Activated naive CD8-positive, alpha-beta T cell treated with anti-CD3 and anti-CD28 coated beads, Interleukin-2, amount 10 ng/mL, durations not matched to agents 7 days and 5 days (primary cell): ENCODE measurements around the gene PHF23. TPM values are rescaled to one million over a fixed set of nuclear protein-coding genes. Genes with fewer than 3 reads are reported as not detected.

Experiments used
- ATAC-seq: fragments of 150-1000 bp; cut with Tn5 transposase; one replicate; pipeline ENCODE4 v1.10.0; 2021; ENCODE audit warnings: low read depth, moderate library complexity
- POLR2A ChIA-PET: fragments of 350-600 bp; sonication (Branson Sonifier 250); formaldehyde crosslinking; loops from one replicate; lab custom pipeline; 2021; ENCODE audit warnings: antibody characterized with exemption; lab: Charles Lee
- DNase-seq: peaks from one replicate; pipeline ENCODE4 v3.0.0; 2021
- H3K27ac Mint-ChIP-seq: one replicate; pipeline ENCODE4 v1.8.0; 2022; ENCODE audit warnings: mild to moderate bottlenecking, mixed read lengths
- H3K27me3 Mint-ChIP-seq: one replicate; pipeline ENCODE4 v1.8.0; 2022; ENCODE audit warnings: mild to moderate bottlenecking, moderate library complexity, mixed read lengths
- H3K36me3 Mint-ChIP-seq: one replicate; pipeline ENCODE4 v1.8.0; 2021; ENCODE audit warnings: mild to moderate bottlenecking, mixed read lengths
- H3K4me1 Mint-ChIP-seq: one replicate; pipeline ENCODE4 v1.8.0; 2021; ENCODE audit warnings: mixed read lengths
- H3K4me3 Mint-ChIP-seq: one replicate; pipeline ENCODE4 v1.8.0; 2022; ENCODE audit warnings: mild to moderate bottlenecking, moderate library complexity, mixed read lengths
- H3K9me3 Mint-ChIP-seq: one replicate; pipeline ENCODE4 v1.8.0; 2021; ENCODE audit warnings: mixed read lengths
- total RNA-seq, 2 experiments: library from RNA; stranded (reverse); gene quantifications; one replicate each; pipeline ENCODE4 v1.2.3, GENCODE V29; 2021

PHF23 gene
- total RNA-seq, 2 experiments from 2014 or later = 49.9 to 50.4 TPM

- POLR2A ChIA-PET = no interaction called here
- DNase-seq = no peak
- Mint-ChIP-seq H3K36me3 (no peaks in the 10 kb centered on the region), H3K27ac (peak overlapping the region; percentile 3), H3K27me3 (peaks cover 7% of the 10 kb centered on the region), H3K9me3 (no peaks in the 10 kb centered on the region), H3K4me3 (no peak overlapping the region), H3K4me1 (peaks cover 37% of the 10 kb centered on the region)
- ATAC-seq = no peak
Observed at GRCh38 chr17:7208754-7209460, 30.4 kb downstream of the PHF23 start.

GRCh38 chr17:7208027-7208571 lies 31.2 kb downstream of the PHF23 start:
- no peak overlapping the region for H3K27ac Mint-ChIP-seq
- POLR2A ChIA-PET = interaction anchor here (1.4 kb wide), 1 partner anchor 8 kb away, joined by 3 read pairs; no protein-coding TSS in a partner anchor
- H3K4me3 Mint-ChIP-seq = no peak overlapping the region
- H3K27me3 Mint-ChIP-seq = peaks cover 7% of the 10 kb centered on the region
- H3K4me1 Mint-ChIP-seq = peaks cover 31% of the 10 kb centered on the region
- ATAC-seq (no peak), DNase-seq (no peak)
- peaks cover 2% of the 10 kb centered on the region for H3K36me3 Mint-ChIP-seq
- no peaks in the 10 kb centered on the region for H3K9me3 Mint-ChIP-seq

- H3K27ac Mint-ChIP-seq = peak overlapping the region; percentile 28
- no peaks in the 10 kb centered on the region for H3K9me3 Mint-ChIP-seq
- ATAC-seq (no peak), DNase-seq (no peak)
- H3K4me3 Mint-ChIP-seq = no peak overlapping the region
- POLR2A ChIA-PET = interaction anchor here (1.4 kb wide), 1 partner anchor 9 kb away, joined by 3 read pairs; no protein-coding TSS in a partner anchor
- H3K27me3 Mint-ChIP-seq = peaks cover 7% of the 10 kb centered on the region
- H3K36me3 Mint-ChIP-seq = peaks cover 5% of the 10 kb centered on the region
- peaks cover 30% of the 10 kb centered on the region for H3K4me1 Mint-ChIP-seq
Observed at GRCh38 chr17:7207120-7208001, 31.9 kb downstream of the PHF23 start.

- DNase-seq = no peak
- no peak for ATAC-seq
- peak overlapping the region; percentile 92 for H3K27ac Mint-ChIP-seq
- POLR2A ChIA-PET = interaction anchor here (0.8 to 1.2 kb wide), 2 partner anchors 32 to 33 kb away, joined by 3 read pairs; partner anchors contain the start of gene PHF23
- H3K27me3 Mint-ChIP-seq = peaks cover 5% of the 10 kb centered on the region
- H3K9me3 Mint-ChIP-seq = no peaks in the 10 kb centered on the region
- H3K4me1 Mint-ChIP-seq = peaks cover 24% of the 10 kb centered on the region
- peak overlapping the region; percentile 91 for H3K4me3 Mint-ChIP-seq
- H3K36me3 Mint-ChIP-seq = peaks cover 5% of the 10 kb centered on the region
Observed at GRCh38 chr17:7205561-7205960, 33.7 kb downstream of the PHF23 start.

GRCh38 chr17:7204828-7205461 lies 34.3 kb downstream of the PHF23 start:
- peak overlapping the region; percentile 91 for H3K4me3 Mint-ChIP-seq
- DNase-seq = peak; percentile 94
- H3K27me3 Mint-ChIP-seq = peaks cover 2% of the 10 kb centered on the region
- POLR2A ChIA-PET = interaction anchor here (0.7 to 1.4 kb wide), 5 partner anchors 14 to 504 kb away, joined by 3 to 6 read pairs (median 4); partner anchors contain the start of gene DLG4
- peak overlapping the region; percentile 92 for H3K27ac Mint-ChIP-seq
- peak; percentile 86 for ATAC-seq
- no peaks in the 10 kb centered on the region for H3K9me3 Mint-ChIP-seq
- H3K4me1 Mint-ChIP-seq = peaks cover 24% of the 10 kb centered on the region
- peaks cover 5% of the 10 kb centered on the region for H3K36me3 Mint-ChIP-seq

- peak overlapping the region; percentile 91 for H3K4me3 Mint-ChIP-seq
- peaks cover 5% of the 10 kb centered on the region for H3K36me3 Mint-ChIP-seq
- H3K27me3 Mint-ChIP-seq = no peaks in the 10 kb centered on the region
- H3K27ac Mint-ChIP-seq = peak overlapping the region; percentile 92
- DNase-seq = no peak
- H3K4me1 Mint-ChIP-seq = peaks cover 24% of the 10 kb centered on the region
- POLR2A ChIA-PET = interaction anchor here (0.7 to 1.4 kb wide), 4 partner anchors 15 to 504 kb away, joined by 3 to 6 read pairs (median 4); partner anchors contain the start of gene DLG4
- ATAC-seq = peak; percentile 12
- H3K9me3 Mint-ChIP-seq = no peaks in the 10 kb centered on the region
Observed at GRCh38 chr17:7204336-7204735, 34.9 kb downstream of the PHF23 start.

- DNase-seq (no peak), ATAC-seq (no peak)
- Mint-ChIP-seq H3K4me1 (peaks cover 24% of the 10 kb centered on the region), H3K27me3 (no peaks in the 10 kb centered on the region), H3K9me3 (no peaks in the 10 kb centered on the region), H3K4me3 (peak overlapping the region; percentile 17), H3K27ac (peak overlapping the region; percentile 68), H3K36me3 (peaks cover 5% of the 10 kb centered on the region)
- POLR2A ChIA-PET = no interaction called here
Observed at GRCh38 chr17:7203391-7203790, 35.9 kb downstream of the PHF23 start.

GRCh38 chr17:7196651-7197401 lies 42.4 kb downstream of the PHF23 start:
- Mint-ChIP-seq H3K4me1 (no peaks in the 10 kb centered on the region), H3K4me3 (no peak overlapping the region), H3K27me3 (no peaks in the 10 kb centered on the region), H3K27ac (no peak overlapping the region), H3K36me3 (no peaks in the 10 kb centered on the region), H3K9me3 (no peaks in the 10 kb centered on the region)
- no peak for DNase-seq
- POLR2A ChIA-PET = no interaction called here
- ATAC-seq = no peak

- H3K9me3 Mint-ChIP-seq = no peaks in the 10 kb centered on the region
- POLR2A ChIA-PET = no interaction called here
- H3K27me3 Mint-ChIP-seq = no peaks in the 10 kb centered on the region
- no peak overlapping the region for H3K27ac Mint-ChIP-seq
- DNase-seq = no peak
- H3K4me1 Mint-ChIP-seq = no peaks in the 10 kb centered on the region
- no peak for ATAC-seq
- no peak overlapping the region for H3K4me3 Mint-ChIP-seq
- peaks cover 3% of the 10 kb centered on the region for H3K36me3 Mint-ChIP-seq
Observed at GRCh38 chr17:7195971-7196370, 43.3 kb downstream of the PHF23 start.

GRCh38 chr17:7192271-7192937 lies 46.9 kb downstream of the PHF23 start:
- H3K4me1 Mint-ChIP-seq = no peaks in the 10 kb centered on the region
- no peak overlapping the region for H3K27ac Mint-ChIP-seq
- POLR2A ChIA-PET = no interaction called here
- H3K36me3 Mint-ChIP-seq = peaks cover 4% of the 10 kb centered on the region
- H3K27me3 Mint-ChIP-seq = no peaks in the 10 kb centered on the region
- DNase-seq (no peak), ATAC-seq (no peak)
- H3K9me3 Mint-ChIP-seq = no peaks in the 10 kb centered on the region
- no peak overlapping the region for H3K4me3 Mint-ChIP-seq

- H3K4me1 Mint-ChIP-seq = no peaks in the 10 kb centered on the region
- no peaks in the 10 kb centered on the region for H3K27me3 Mint-ChIP-seq
- peak; percentile 55 for ATAC-seq
- DNase-seq = no peak
- H3K4me3 Mint-ChIP-seq = no peak overlapping the region
- H3K9me3 Mint-ChIP-seq = no peaks in the 10 kb centered on the region
- no peak overlapping the region for H3K27ac Mint-ChIP-seq
- POLR2A ChIA-PET = interaction anchor here (0.6 kb wide), 1 partner anchor 12 kb away, joined by 5 read pairs; the partner anchor contains the start of gene ASGR1
- H3K36me3 Mint-ChIP-seq = peaks cover 4% of the 10 kb centered on the region
Observed at GRCh38 chr17:7191571-7192270, 47.5 kb downstream of the PHF23 start.
